8988T (cell line): ENCODE data around the gene CR2.
"Not testable (repeated sequence)": the region's sequence is repeated elsewhere in the genome, so short reads cannot be mapped to it uniquely, and the experiment has no call there.

Experiments
- DNase-seq: peaks from one replicate; pipeline ENCODE4 v3.0.0; 2011

CR2 gene

GRCh38 chr1:207454046-207454964 lies at the start of gene CR2:
Gene CR2 (plus strand): TSS chr1:207454328. CDS start chr1:207454419, 91 bp downstream.
- DNase-seq = no peak

- peak; percentile 22 for DNase-seq
Observed at GRCh38 chr1:207404849-207405525, 49.1 kb upstream of the CR2 start.

- no peak for DNase-seq
Observed at GRCh38 chr1:207405814-207406213, 48.3 kb upstream of the CR2 start.

GRCh38 chr1:207407655-207408260 lies 46.4 kb upstream of the CR2 start:
- no peak for DNase-seq

GRCh38 chr1:207412845-207413244 lies 41.3 kb upstream of the CR2 start:
- DNase-seq = no peak

GRCh38 chr1:207414606-207415108 lies 39.5 kb upstream of the CR2 start:
- DNase-seq = no peak

GRCh38 chr1:207417076-207417475 lies 37.1 kb upstream of the CR2 start:
- no peak for DNase-seq

- no peak for DNase-seq
Observed at GRCh38 chr1:207418351-207418750, 35.8 kb upstream of the CR2 start.

- DNase-seq = no peak
Observed at GRCh38 chr1:207420109-207420508, 34.0 kb upstream of the CR2 start.

- no peak for DNase-seq
Observed at GRCh38 chr1:207421078-207421477, 33.0 kb upstream of the CR2 start.

- no peak for DNase-seq
Observed at GRCh38 chr1:207423560-207424292, 30.4 kb upstream of the CR2 start.

GRCh38 chr1:207424570-207425131 lies 29.5 kb upstream of the CR2 start:
- DNase-seq = no peak

GRCh38 chr1:207427832-207428585 lies 26.1 kb upstream of the CR2 start:
- DNase-seq = no peak

GRCh38 chr1:207428783-207429182 lies 25.3 kb upstream of the CR2 start:
- no peak for DNase-seq

GRCh38 chr1:207429963-207430362 lies 24.2 kb upstream of the CR2 start:
- no peak for DNase-seq

GRCh38 chr1:207430602-207431001 lies 23.5 kb upstream of the CR2 start:
- DNase-seq = no peak

- no peak for DNase-seq
Observed at GRCh38 chr1:207431508-207431907, 22.6 kb upstream of the CR2 start.

- no peak for DNase-seq
Observed at GRCh38 chr1:207433435-207433834, 20.7 kb upstream of the CR2 start.

GRCh38 chr1:207436746-207437145 lies 17.4 kb upstream of the CR2 start:
- DNase-seq = not testable (repeated sequence)

- no peak for DNase-seq
Observed at GRCh38 chr1:207440626-207441025, 13.5 kb upstream of the CR2 start.

- DNase-seq = no peak
Observed at GRCh38 chr1:207444514-207445217, 9.5 kb upstream of the CR2 start.
